Measurements from ENCODE around the gene SP2.
"Not testable (repeated sequence)": the region's sequence is repeated elsewhere in the genome, so short reads cannot be mapped to it uniquely, and the experiment has no call there.

SP2 gene

DNA sequence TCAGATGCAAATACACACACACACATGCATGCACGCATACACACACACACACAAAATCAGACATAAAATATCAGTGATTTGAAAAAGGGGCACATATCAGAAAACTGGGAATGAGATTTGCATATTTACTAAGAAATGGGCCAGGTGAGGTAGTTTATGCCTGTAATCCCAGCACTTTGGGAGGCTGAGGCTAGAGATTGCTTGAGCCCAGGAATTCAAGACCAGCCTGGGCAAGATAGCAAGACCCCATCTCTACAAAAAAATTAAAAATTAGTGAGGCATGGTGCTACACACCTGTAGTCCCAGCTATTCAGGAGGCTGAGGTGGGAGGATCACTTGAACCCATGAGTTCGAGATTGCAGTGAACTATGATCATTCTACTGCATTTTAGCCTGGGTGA is 23.0 kb downstream of the SP2 start:
- DNase-seq (ENCODE audit: low read depth): no peak

DNA sequence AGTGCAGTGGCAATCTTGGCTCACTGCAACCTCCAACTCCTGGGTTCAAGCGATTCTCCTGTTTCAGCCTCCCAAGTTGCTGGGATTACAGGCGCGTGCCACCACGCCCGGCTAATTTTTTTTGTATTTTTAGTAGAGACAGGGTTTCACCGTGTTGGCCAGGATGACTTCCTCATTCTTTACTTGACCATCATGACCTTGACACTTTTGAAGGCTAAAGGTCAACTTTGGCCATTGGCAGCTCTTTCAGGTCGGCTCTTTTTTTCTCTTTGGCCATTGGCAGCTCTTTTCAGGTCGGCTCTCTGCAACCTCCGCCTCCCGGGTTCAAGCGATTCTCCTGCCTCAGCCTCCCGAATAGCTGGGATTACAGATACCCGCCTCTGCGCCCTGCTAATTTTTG is 23.9 kb downstream of the SP2 start:
- DNase-seq (ENCODE audit: low read depth): not testable (repeated sequence)

- no peak for DNase-seq (ENCODE audit: low read depth)
Measured at GRCh38 chr17:47924785-47925677, 29.0 kb downstream of the SP2 start.

- no peak for DNase-seq (ENCODE audit: low read depth)
Measured at GRCh38 chr17:47925678-47925988, 29.6 kb downstream of the SP2 start.

GRCh38 chr17:47927821-47928400 is 31.9 kb downstream of the SP2 start:
- DNase-seq (ENCODE audit: low read depth): no peak

- DNase-seq (ENCODE audit: low read depth): no peak
Measured at GRCh38 chr17:47928415-47928814, 32.4 kb downstream of the SP2 start.

GRCh38 chr17:47929218-47930000 is 33.4 kb downstream of the SP2 start:
- DNase-seq (ENCODE audit: low read depth): no peak

- no peak for DNase-seq (ENCODE audit: low read depth)
Measured at GRCh38 chr17:47931848-47932247, 35.8 kb downstream of the SP2 start.

DNA sequence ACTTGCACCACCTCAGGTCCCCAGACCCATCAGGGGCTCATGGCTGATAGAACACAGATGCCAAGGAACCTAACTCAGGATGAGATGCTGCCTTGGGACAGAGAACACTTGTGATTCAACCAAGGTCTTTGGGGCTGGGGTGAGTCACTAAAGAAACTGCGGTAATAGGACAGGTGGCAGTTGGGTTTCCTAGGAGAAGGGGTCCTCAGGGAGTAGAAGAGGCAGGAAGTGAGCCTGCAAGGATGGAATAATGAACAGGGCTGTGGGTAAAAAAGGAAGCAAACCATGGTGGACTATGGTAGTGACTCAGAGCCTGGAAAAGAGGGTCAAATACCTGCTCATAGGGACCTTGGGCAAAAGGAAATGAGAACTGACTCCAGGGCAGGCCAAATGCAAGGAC is 38.8 kb downstream of the SP2 start:
- no peak for DNase-seq (ENCODE audit: low read depth)

- DNase-seq (ENCODE audit: low read depth): not testable (repeated sequence)
Measured at GRCh38 chr17:47935468-47935867, 39.4 kb downstream of the SP2 start.

- DNase-seq (ENCODE audit: low read depth): no peak
Measured at GRCh38 chr17:47935961-47936360, 39.9 kb downstream of the SP2 start.

DNA sequence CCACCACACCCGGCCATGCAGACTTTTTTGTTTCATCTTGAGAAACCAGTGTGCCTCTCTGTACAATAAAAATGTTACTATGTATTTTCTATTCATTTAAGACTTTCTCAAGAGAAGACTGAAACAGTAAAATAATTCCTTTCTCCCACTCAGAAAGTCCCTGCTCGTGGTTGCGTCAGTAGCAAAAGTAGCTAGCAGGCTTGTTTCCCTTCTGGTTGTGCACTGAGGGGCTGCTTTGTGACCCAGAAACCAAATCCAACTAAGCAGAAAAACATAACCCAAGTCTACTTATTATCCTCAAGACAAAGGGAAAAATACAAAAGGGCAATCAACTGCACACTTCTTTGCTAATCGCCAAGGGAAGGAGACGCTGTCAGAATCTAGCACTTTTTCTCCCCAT is 41.9 kb downstream of the SP2 start:
- DNase-seq (ENCODE audit: low read depth): no peak

- peak; percentile 90 for DNase-seq (ENCODE audit: low read depth)
Measured at GRCh38 chr17:47941246-47942095, 45.4 kb downstream of the SP2 start, which contains the start of gene PNPO. Gene PNPO (plus strand): TSS chr17:47941571. CDS start chr17:47941676, 105 bp downstream.

DNA sequence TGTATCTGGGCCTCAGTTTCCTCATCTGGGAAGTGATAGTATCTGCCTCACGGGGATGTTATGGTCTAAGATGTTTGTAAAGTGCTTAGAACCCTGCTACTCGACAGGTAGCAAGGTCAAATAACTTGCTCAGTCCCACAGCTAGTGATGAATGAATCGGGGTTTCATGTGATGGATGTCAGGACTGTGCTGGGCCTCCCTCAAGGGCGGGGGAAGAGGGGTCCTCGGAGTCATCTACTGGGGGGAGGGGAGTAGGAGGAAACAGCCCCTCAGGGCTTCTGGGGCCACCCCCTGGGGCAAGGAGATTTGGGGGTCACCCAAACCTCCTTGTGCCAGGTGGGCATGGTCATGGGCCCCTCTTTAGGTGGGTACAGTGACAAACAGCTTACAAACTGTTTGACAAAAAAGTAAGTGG is 46.1 kb downstream of the SP2 start:
- DNase-seq (ENCODE audit: low read depth): no peak

DNA sequence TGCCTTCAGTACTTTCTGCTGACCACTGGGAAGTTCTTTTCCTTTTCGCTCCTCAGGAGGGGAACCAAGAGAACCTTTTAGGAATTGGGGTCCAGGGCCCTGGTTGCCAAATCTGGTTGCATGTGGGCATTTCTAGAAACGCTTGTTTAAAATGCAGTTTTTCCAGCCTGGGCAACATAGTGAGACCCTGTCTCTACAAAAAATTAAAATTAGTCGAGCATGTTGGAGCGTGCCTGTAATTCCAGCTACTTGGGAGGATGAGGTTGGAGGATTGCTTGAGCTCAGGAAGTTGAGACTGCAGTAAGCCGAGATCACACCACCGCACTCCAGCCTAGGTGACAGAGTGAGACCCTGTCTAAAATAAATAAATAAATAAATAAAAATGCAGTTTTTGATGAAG is 46.5 kb downstream of the SP2 start:
- DNase-seq (ENCODE audit: low read depth): no peak

DNA sequence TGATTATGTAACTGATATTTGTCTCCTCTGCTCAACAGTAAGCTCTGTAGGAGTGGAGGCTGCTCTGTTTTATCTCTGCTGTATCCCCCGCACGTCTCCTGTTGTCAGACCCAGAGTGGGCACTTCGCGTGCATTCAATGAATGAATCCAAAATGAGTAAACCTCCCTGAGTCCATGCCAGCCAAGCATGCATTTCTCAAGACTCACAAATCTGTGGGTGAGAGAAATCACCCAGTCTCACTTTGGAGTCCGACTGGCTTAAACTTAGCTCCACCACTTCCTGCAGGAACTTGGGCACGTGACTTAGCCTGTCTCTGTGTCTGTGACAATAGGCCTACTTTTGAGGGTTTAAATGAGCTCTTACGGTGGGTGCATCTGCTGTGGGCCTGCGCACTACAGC is 49.0 kb downstream of the SP2 start:
- no peak for DNase-seq (ENCODE audit: low read depth)

DNA sequence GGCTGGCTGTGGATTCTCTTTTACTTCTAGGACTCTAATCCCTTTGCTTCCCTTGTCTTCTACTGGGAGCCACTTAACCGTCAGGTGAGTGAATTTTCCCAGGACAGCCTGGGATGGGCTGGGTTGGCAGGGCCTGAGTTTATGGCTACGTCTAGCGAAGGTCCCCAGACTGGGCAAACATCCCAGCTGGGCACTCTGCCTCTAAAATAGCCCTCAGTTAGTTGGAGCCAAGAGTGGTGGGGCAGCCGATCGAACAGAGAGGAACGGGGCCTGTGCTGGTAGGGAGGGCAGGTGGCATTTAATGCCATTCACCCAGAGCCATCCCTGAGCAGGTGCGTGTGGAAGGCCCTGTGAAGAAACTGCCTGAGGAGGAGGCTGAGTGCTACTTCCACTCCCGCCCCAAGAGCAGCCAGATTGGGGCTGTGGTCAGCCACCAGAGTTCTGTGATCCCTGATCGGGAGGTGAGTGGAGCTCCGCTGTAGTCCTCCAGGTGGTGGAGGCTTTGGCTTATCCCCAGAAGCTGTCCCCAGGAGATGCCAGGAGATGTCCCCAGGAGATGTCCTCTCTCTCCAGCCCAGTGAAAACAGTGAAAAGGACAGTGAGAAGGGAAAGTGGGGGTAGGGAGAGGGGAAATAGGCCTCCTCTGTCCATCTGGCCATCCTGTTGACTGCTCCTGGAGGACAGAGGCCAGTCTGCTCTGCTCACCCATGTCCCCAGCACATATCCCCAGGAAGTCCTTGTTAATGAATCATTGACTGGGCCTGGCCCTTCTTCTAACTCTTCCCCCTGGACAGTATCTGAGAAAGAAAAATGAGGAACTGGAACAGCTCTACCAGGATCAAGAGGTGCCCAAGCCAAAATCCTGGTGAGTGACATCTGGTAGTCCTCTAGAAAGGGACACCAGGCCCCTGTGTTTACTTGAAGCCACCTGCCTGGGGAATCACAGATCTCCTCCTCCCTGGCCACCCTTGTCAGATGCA is 49.8 kb downstream of the SP2 start:
- no peak for DNase-seq (ENCODE audit: low read depth)

GRCh38 chr17:47946516-47946915 is 50.5 kb downstream of the SP2 start:
- no peak for DNase-seq (ENCODE audit: low read depth)

GRCh38 chr17:47946929-47947397 is 50.9 kb downstream of the SP2 start:
- peak; percentile 56 for DNase-seq (ENCODE audit: low read depth)

DNA sequence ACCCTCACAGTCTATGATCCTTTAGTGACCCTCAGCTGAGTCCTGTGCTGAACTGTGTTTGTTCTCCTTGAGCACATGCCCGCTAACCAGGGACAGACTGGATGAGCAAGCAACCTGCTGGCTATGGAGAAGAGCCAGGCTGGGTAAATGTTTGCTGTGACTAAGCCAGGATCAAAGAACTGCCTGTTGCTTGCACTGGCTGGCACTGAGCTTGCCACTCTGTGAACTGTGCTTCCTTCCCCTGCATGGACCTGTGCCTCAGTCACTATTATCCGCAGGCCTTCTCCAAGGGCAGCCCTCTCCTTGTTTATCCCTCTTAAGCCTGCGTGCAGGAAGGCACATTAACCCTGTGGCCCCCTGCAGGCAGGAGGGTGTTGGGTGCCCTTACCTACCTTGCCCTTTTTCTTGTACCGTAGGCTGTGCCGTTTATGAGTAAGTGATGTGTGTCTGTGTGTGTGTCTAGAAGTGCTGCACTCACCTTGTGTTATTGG is 52.7 kb downstream of the SP2 start:
- DNase-seq (ENCODE audit: low read depth): no peak

All from activated T-helper 9 cell treated with anti-CD3 and anti-CD28 coated beads, Interleukin-2, amount 50 U/mL, for 16 hours (primary cell).